DOHH2 (cell line): Measurements from ENCODE around the gene DDX1.

Experiments
- H3F3A ChIP-seq: fragments of 200-600 bp; sonication (generic), shearing (Covaris generic); 2 replicates; pipeline ENCODE4 v1.6.0; 2016; ENCODE audit warnings: antibody characterized with exemption, mild to moderate bottlenecking; ENCODE audit not compliant: control insufficient read depth, insufficient read depth
- H3K27ac ChIP-seq: fragments of 200-600 bp; sonication (generic); 2 replicates; pipeline ENCODE4 v1.5.1; 2014; ENCODE audit warnings: low read depth, mild to moderate bottlenecking, low read length, moderate library complexity
- H3K27me3 ChIP-seq: fragments of 200-600 bp; sonication (generic); 2 replicates; pipeline ENCODE4 v1.6.1; 2014; ENCODE audit warnings: mild to moderate bottlenecking, low read length, mixed read lengths; ENCODE audit not compliant: control insufficient read depth
- H3K36me3 ChIP-seq: fragments of 200-600 bp; sonication (generic); 2 replicates; pipeline ENCODE4 v1.6.1; 2014; ENCODE audit warnings: mild to moderate bottlenecking, low read length, moderate library complexity, mixed read lengths; ENCODE audit not compliant: control insufficient read depth
- H3K4me1 ChIP-seq: fragments of 200-600 bp; sonication (generic); 2 replicates; pipeline ENCODE4 v1.6.1; 2014; ENCODE audit warnings: mild to moderate bottlenecking, low read length, mixed read lengths; ENCODE audit not compliant: control insufficient read depth
- H3K4me2 ChIP-seq: fragments of 200-600 bp; sonication (generic); 2 replicates; pipeline ENCODE4 v1.6.0; 2014; ENCODE audit warnings: mild to moderate bottlenecking, low read length, moderate library complexity
- H3K4me3 ChIP-seq: fragments of 200-600 bp; sonication (generic); 2 replicates; pipeline ENCODE4 v1.5.1; 2014; ENCODE audit warnings: mild to moderate bottlenecking, low read length, mixed read lengths
- H3K79me2 ChIP-seq: fragments of 200-600 bp; sonication (generic); 2 replicates; pipeline ENCODE4 v1.6.1; 2014; ENCODE audit warnings: mild to moderate bottlenecking, low read length, mixed read lengths; ENCODE audit not compliant: control insufficient read depth
- H3K9me2 ChIP-seq: fragments of 200-600 bp; sonication (generic); replicated peaks from 2 replicates; pipeline ENCODE4 v1.6.1; 2014; ENCODE audit warnings: mild to moderate bottlenecking, low read length, mixed read lengths; ENCODE audit not compliant: control insufficient read depth
- H3K9me3 ChIP-seq: fragments of 200-600 bp; sonication (generic); 2 replicates; pipeline ENCODE4 v1.6.1; 2014; ENCODE audit warnings: antibody characterized with exemption, low read length, mixed read lengths; ENCODE audit not compliant: control insufficient read depth, insufficient read depth
- H4K20me1 ChIP-seq: fragments of 200-600 bp; sonication (generic); 2 replicates; pipeline ENCODE4 v1.6.0; 2014; ENCODE audit warnings: low read depth, mild to moderate bottlenecking, antibody characterized with exemption, low read length, moderate library complexity; ENCODE audit not compliant: control insufficient read depth, insufficient read depth
- CTCF ChIP-seq: fragments of 200-600 bp; sonication (generic); IDR thresholded peaks from one replicate; pipeline ENCODE4 v1.5.1; 2014; ENCODE audit warnings: antibody characterized with exemption, mild to moderate bottlenecking, low read depth, low read length; ENCODE audit not compliant: poor library complexity, severe bottlenecking
- EZH2phosphoT487 ChIP-seq: fragments of 200-600 bp; sonication (generic); IDR thresholded peaks from 2 replicates; pipeline ENCODE4 v1.6.1; 2017; ENCODE audit warnings: borderline replicate concordance, mild to moderate bottlenecking, antibody characterized with exemption, low read length, moderate library complexity, mixed read lengths

DDX1 gene

GRCh38 chr2:15672961-15673918, 81.6 kb downstream of the DDX1 start:
- no peaks in the 10 kb centered on the region for H3K27me3 ChIP-seq

GRCh38 chr2:15673919-15674636, 82.4 kb downstream of the DDX1 start:
- Histone ChIP-seq H3K9me2 (no peaks in the 10 kb centered on the region), H3K27ac (no peak overlapping the region), H3K9me3 (no peaks in the 10 kb centered on the region), H3K79me2 (no peaks in the 10 kb centered on the region), H3K4me1 (no peaks in the 10 kb centered on the region), H3F3A (no peaks in the 10 kb centered on the region), H3K4me2 (no peak overlapping the region), H4K20me1 (no peaks in the 10 kb centered on the region), H3K4me3 (no peak overlapping the region), H3K27me3 (no peaks in the 10 kb centered on the region), H3K36me3 (no peaks in the 10 kb centered on the region)
- no peak for TF ChIP-seq CTCF
- TF ChIP-seq EZH2phosphoT487 = no peak

More at GRCh38 chr2:15672961-15673918, 81.6 kb downstream of the DDX1 start:
- no peak overlapping the region for H3K27ac ChIP-seq
- no peaks in the 10 kb centered on the region for H3K79me2 ChIP-seq
- H3K9me3 ChIP-seq = no peaks in the 10 kb centered on the region
- no peaks in the 10 kb centered on the region for H3F3A ChIP-seq
- no peak for TF ChIP-seq EZH2phosphoT487
- no peak for TF ChIP-seq CTCF
- H3K4me3 ChIP-seq = no peak overlapping the region
- no peaks in the 10 kb centered on the region for H4K20me1 ChIP-seq
- H3K9me2 ChIP-seq = no peaks in the 10 kb centered on the region
- no peaks in the 10 kb centered on the region for H3K4me1 ChIP-seq
- no peak overlapping the region for H3K4me2 ChIP-seq
- no peaks in the 10 kb centered on the region for H3K36me3 ChIP-seq

GRCh38 chr2:15674637-15675455, 83.2 kb downstream of the DDX1 start:
- Histone ChIP-seq H3K4me3 (no peak overlapping the region), H3K9me2 (no peaks in the 10 kb centered on the region), H3K4me2 (no peak overlapping the region), H3K4me1 (no peaks in the 10 kb centered on the region), H3K27ac (no peak overlapping the region), H3K9me3 (no peaks in the 10 kb centered on the region; the same call in 1 of the 2 replicates), H3K27me3 (no peaks in the 10 kb centered on the region), H3K79me2 (no peaks in the 10 kb centered on the region), H3K36me3 (no peaks in the 10 kb centered on the region), H3F3A (no peaks in the 10 kb centered on the region), H4K20me1 (no peaks in the 10 kb centered on the region)
- TF ChIP-seq EZH2phosphoT487 = no peak
- no peak for TF ChIP-seq CTCF
